Astrocyte (in vitro differentiated cells and primary cell): ENCODE measurements around the gene FAM120B.

Experiments used
- CTCF ChIP-seq: IDR thresholded peaks from 2 replicates; pipeline ENCODE4 v1.5.1; 2011; ENCODE audit warnings: low read depth, mild to moderate bottlenecking, inconsistent platforms, low read length, moderate library complexity; ENCODE audit not compliant: insufficient read depth
- EZH2 ChIP-seq: IDR thresholded peaks from 2 replicates; pipeline ENCODE4 v1.6.1; 2012; ENCODE audit warnings: mild to moderate bottlenecking, low read length, inconsistent platforms; ENCODE audit not compliant: insufficient read depth

- TF ChIP-seq EZH2 (no peak), CTCF (no peak)
These were observed 145.4 kb downstream of the FAM120B start for GRCh38 chr6:170451762-170452651.
